GM18868 (cell line): ENCODE measurements around the gene IPO13.
A peak's percentile ranks its signal among the peaks of the same experiment; 100 is the strongest.

Experiments used
- ATAC-seq: cut with Tn5 transposase; IDR thresholded peaks from one replicate; pipeline ENCODE4 v1.9.1; 2021; ENCODE audit warnings: mild to moderate bottlenecking, moderate library complexity; ENCODE audit not compliant: unreplicated experiment

Gene IPO13

GRCh38 chr1:43930168-43930948 is 16.4 kb upstream of the IPO13 start:
- no peak for ATAC-seq

GRCh38 chr1:43930949-43931275 is 15.8 kb upstream of the IPO13 start:
- no peak for ATAC-seq

GRCh38 chr1:43931711-43932660 is 14.8 kb upstream of the IPO13 start:
- no peak for ATAC-seq

- no peak for ATAC-seq
These were observed 13.9 kb upstream of the IPO13 start for GRCh38 chr1:43932786-43933385.

- no peak for ATAC-seq
These were observed 13.2 kb upstream of the IPO13 start, which contains the start of gene ARTN for GRCh38 chr1:43933386-43934100. Gene ARTN (plus strand): TSS chr1:43933801. CDS start chr1:43935657, 1,856 bp downstream.

- peak; percentile 42 for ATAC-seq
These were observed 12.4 kb upstream of the IPO13 start for GRCh38 chr1:43934101-43934985.

- ATAC-seq: no peak
These were observed 11.8 kb upstream of the IPO13 start for GRCh38 chr1:43934986-43935324.

- no peak for ATAC-seq
These were observed 10.9 kb upstream of the IPO13 start for GRCh38 chr1:43935711-43936427.

GRCh38 chr1:43936431-43937151 is 10.2 kb upstream of the IPO13 start:
- no peak for ATAC-seq

GRCh38 chr1:43937179-43937865 is 9.4 kb upstream of the IPO13 start:
- no peak for ATAC-seq

GRCh38 chr1:43938383-43938782 is 8.4 kb upstream of the IPO13 start:
- no peak for ATAC-seq

GRCh38 chr1:43938892-43939587 is 7.7 kb upstream of the IPO13 start:
- ATAC-seq: no peak

GRCh38 chr1:43942411-43942810 is 4.3 kb upstream of the IPO13 start:
- ATAC-seq: no peak

GRCh38 chr1:43944860-43945259 is 1.9 kb upstream of the IPO13 start:
- no peak for ATAC-seq

- ATAC-seq: no peak
These were observed 995 bp upstream of the IPO13 start for GRCh38 chr1:43945674-43946235.

- ATAC-seq: no peak
These were observed 517 bp downstream of the IPO13 start for GRCh38 chr1:43947061-43947873.
